ENCODE data around the gene TMEM140.

- no peak for TF ChIP-seq EZH2 (IDR thresholded peaks at IDR 0.05; ENCODE audit: insufficient read depth, poor library complexity, severe bottlenecking)
- TF ChIP-seq EZH2phosphoT487 (IDR thresholded peaks at IDR 0.05; ENCODE audit: insufficient read depth, low read depth): no peak
Observed at GRCh38 chr7:135117096-135117495, 30.8 kb upstream of the TMEM140 start.

Data from GM23248 (cell line).